ENCODE measurements around the gene SLC38A11.

Gene SLC38A11

GRCh38 chr2:164969909-164970690, 14.8 kb upstream of the SLC38A11 start:
- no peak for DNase-seq

GRCh38 chr2:164967781-164968228, 12.5 kb upstream of the SLC38A11 start:
- no peak for DNase-seq

- no peak for DNase-seq
Measured at GRCh38 chr2:164967361-164967760, 12.0 kb upstream of the SLC38A11 start.

- DNase-seq, result no peak
Measured at GRCh38 chr2:164964700-164965099, 9.4 kb upstream of the SLC38A11 start.

GRCh38 chr2:164960159-164960558, 4.8 kb upstream of the SLC38A11 start:
- no peak for DNase-seq

- DNase-seq, result no peak
Measured at GRCh38 chr2:164954186-164954585, 1.1 kb downstream of the SLC38A11 start.

- no peak for DNase-seq
Measured at GRCh38 chr2:164953279-164953678, 2.0 kb downstream of the SLC38A11 start.

- DNase-seq, result peak; percentile 21
Measured at GRCh38 chr2:164952057-164952702, 3.1 kb downstream of the SLC38A11 start.

GRCh38 chr2:164948540-164948939, 6.8 kb downstream of the SLC38A11 start:
- no peak for DNase-seq

GRCh38 chr2:164947281-164947680, 8.0 kb downstream of the SLC38A11 start:
- DNase-seq, result no peak

- no peak for DNase-seq
Measured at GRCh38 chr2:164943289-164943688, 12.0 kb downstream of the SLC38A11 start.

GRCh38 chr2:164937864-164938401, 17.4 kb downstream of the SLC38A11 start:
- DNase-seq, result peak; percentile 22

GRCh38 chr2:164935118-164936101, 19.9 kb downstream of the SLC38A11 start:
- DNase-seq, result peak; percentile 95

GRCh38 chr2:164934401-164935117, 20.8 kb downstream of the SLC38A11 start:
- DNase-seq, result peak; percentile 46

- peak; percentile 77 for DNase-seq
Measured at GRCh38 chr2:164933671-164934189, 21.6 kb downstream of the SLC38A11 start.

GRCh38 chr2:164932377-164932776, 22.9 kb downstream of the SLC38A11 start:
- DNase-seq, result no peak

- DNase-seq, result no peak
Measured at GRCh38 chr2:164928101-164928673, 27.1 kb downstream of the SLC38A11 start.

- peak; percentile 55 for DNase-seq
Measured at GRCh38 chr2:164922134-164922533, 33.2 kb downstream of the SLC38A11 start.

- peak; percentile 3 for DNase-seq
Measured at GRCh38 chr2:164920430-164920829, 34.9 kb downstream of the SLC38A11 start.

- DNase-seq, result peak; percentile 54
Measured at GRCh38 chr2:164917296-164917903, 37.9 kb downstream of the SLC38A11 start.

- no peak for DNase-seq
Measured at GRCh38 chr2:164915566-164915965, 39.8 kb downstream of the SLC38A11 start.
